B cell (primary cell): ENCODE measurements around the gene ZFP1. TPM values are rescaled to one million over a fixed set of nuclear protein-coding genes. Genes with fewer than 3 reads are reported as not detected.

Source experiments
- ATAC-seq: fragments of 200-7000 bp; cut with Tn5 transposase; one replicate; pipeline ENCODE4 v1.10.0; 2021; ENCODE audit warnings: low read depth, mild to moderate bottlenecking, moderate number of reproducible peaks, moderate library complexity
- CTCF ChIA-PET: fragments of 350-600 bp; sonication (Branson Sonifier 250); formaldehyde crosslinking; loops from one replicate; lab custom pipeline; 2021; ENCODE audit warnings: antibody characterized with exemption, inconsistent platforms; lab: Charles Lee
- POLR2A ChIA-PET: fragments of 350-600 bp; sonication (Branson Sonifier 250); formaldehyde crosslinking; loops from one replicate; lab custom pipeline; 2021; ENCODE audit warnings: antibody characterized with exemption; lab: Charles Lee
- DNase-seq: peaks from one replicate; pipeline ENCODE4 v3.0.0; 2013
- H2AFZ ChIP-seq: 2 replicates; pipeline ENCODE4 v1.6.1; 2012; ENCODE audit warnings: mild to moderate bottlenecking, low read depth, low read length; ENCODE audit not compliant: insufficient read depth, poor library complexity, severe bottlenecking
- H3K27ac ChIP-seq, 2 donors: 1 replicate in 1 of 2; 2 replicates in 1 of 2; pipeline ENCODE4 v1.5.1; 2012 to 2013; ENCODE audit warnings: low read length in 2 of 2, mild to moderate bottlenecking in 2 of 2, moderate library complexity in 1 of 2
- H3K27me3 ChIP-seq, 4 experiments: fragments of 200-600 bp in 1 of 4; sonication (generic) in 1 of 4; replicated peaks in 1 of 4; 1 replicate in 2 of 4; 2 replicates in 2 of 4; pipeline versions ENCODE4 v1.6.1 to v1.7.0; 2013 to 2016; ENCODE audit warnings: low read length in 3 of 4, mild to moderate bottlenecking in 2 of 4, mixed read lengths in 1 of 4, moderate library complexity in 1 of 4; ENCODE audit not compliant: insufficient read depth in 4 of 4, control insufficient read depth in 3 of 4; ENCODE audit errors: control extremely low read depth in 1 of 4
- H3K36me3 ChIP-seq, 2 experiments: replicated peaks in 1 of 2; 1 replicate in 1 of 2; 2 replicates in 1 of 2; pipeline versions ENCODE4 v1.6.1 to v1.7.1; 2013; ENCODE audit warnings: low read length in 1 of 2; ENCODE audit not compliant: insufficient read depth in 2 of 2, control insufficient read depth in 1 of 2; ENCODE audit errors: control extremely low read depth in 1 of 2, extremely low read depth in 1 of 2
- H3K4me1 ChIP-seq, 2 donors: fragments of 200-600 bp in 1 of 2; sonication (generic) in 1 of 2; 1 replicate in 1 of 2; 2 replicates in 1 of 2; pipeline versions ENCODE4 v1.5.1 to v1.6.1; 2013 to 2017; ENCODE audit warnings: low read length in 2 of 2; ENCODE audit not compliant: control insufficient read depth in 2 of 2, insufficient read depth in 2 of 2
- H3K4me2 ChIP-seq: replicated peaks from 2 replicates; pipeline ENCODE3; 2012; ENCODE audit warnings: mild to moderate bottlenecking, low read depth, low read length; ENCODE audit not compliant: poor library complexity, severe bottlenecking
- H3K4me3 ChIP-seq, 5 experiments: fragments of 200-600 bp in 1 of 5; sonication (generic) in 1 of 5; 1 replicate in 3 of 5; 2 replicates in 2 of 5; pipeline versions ENCODE4 v1.5.1 to v1.7.0; 2011 to 2016; ENCODE audit warnings: low read length in 4 of 5, mild to moderate bottlenecking in 4 of 5, low read depth in 2 of 5, control low read depth in 1 of 5, moderate library complexity in 1 of 5; ENCODE audit not compliant: insufficient read depth in 1 of 5; ENCODE audit errors: control extremely low read depth in 1 of 5, extremely low read depth in 1 of 5
- H3K79me2 ChIP-seq: fragments of 200-600 bp; sonication (generic); one replicate; pipeline ENCODE4 v1.6.0; 2016; ENCODE audit warnings: low read length; ENCODE audit not compliant: control insufficient read depth, insufficient read depth
- H3K9ac ChIP-seq: fragments of 200-600 bp; sonication (generic); 2 replicates; pipeline ENCODE4 v1.6.1; 2017; ENCODE audit warnings: mild to moderate bottlenecking, low read length, moderate library complexity
- H3K9me3 ChIP-seq, 3 donors: one replicate each; pipeline versions ENCODE4 v1.6.1 to v1.7.1; 2013; ENCODE audit warnings: low read length in 2 of 3; ENCODE audit not compliant: control insufficient read depth in 2 of 3, insufficient read depth in 1 of 3; ENCODE audit errors: control extremely low read depth in 1 of 3
- H4K20me1 ChIP-seq: 2 replicates; pipeline ENCODE4 v1.6.0; 2012; ENCODE audit warnings: mild to moderate bottlenecking, low read length; ENCODE audit not compliant: insufficient read depth, control insufficient read depth, poor library complexity, severe bottlenecking
- H3K27ac Mint-ChIP-seq: one replicate; pipeline ENCODE4 v1.8.0; 2021; ENCODE audit warnings: mixed read lengths
- H3K27me3 Mint-ChIP-seq: one replicate; pipeline ENCODE4 v1.8.0; 2021; ENCODE audit warnings: mixed read lengths
- H3K4me1 Mint-ChIP-seq: one replicate; pipeline ENCODE4 v1.8.0; 2021; ENCODE audit warnings: mixed read lengths
- H3K4me3 Mint-ChIP-seq: one replicate; pipeline ENCODE4 v1.8.0; 2021; ENCODE audit warnings: mixed read lengths
- H3K9me3 Mint-ChIP-seq: one replicate; pipeline ENCODE4 v1.8.0; 2022; ENCODE audit warnings: mixed read lengths; ENCODE audit not compliant: insufficient read depth
- CTCF ChIP-seq: fragments of 200-600 bp; IDR thresholded peaks from one replicate; pipeline ENCODE4 v1.8.0; 2022; ENCODE audit warnings: antibody characterized with exemption, mild to moderate bottlenecking
- EZH2 ChIP-seq: IDR thresholded peaks from 2 replicates; pipeline ENCODE4 v1.6.1; 2012; ENCODE audit warnings: borderline replicate concordance, low read depth, mild to moderate bottlenecking, moderate library complexity, low read length; ENCODE audit not compliant: insufficient read depth, poor library complexity, severe bottlenecking
- WGBS: methylation state at CpG from one replicate; pipeline ENCODE4 v1.1.5; 2013; ENCODE audit warnings: missing lambda C conversion rate; ENCODE audit not compliant: insufficient coverage; 5-methylcytosine and 5-hydroxymethylcytosine counted together
- intact Hi-C: fragments of 100-400 bp; cut with micrococcal nuclease; formaldehyde crosslinking; loops from one replicate; pipeline ENCODE4 v1.10.0; 2022
- polyA plus RNA-seq: library from polyadenylated mRNA; depleted of rRNA; stranded (reverse); fragments of >200 nt; gene quantifications from 2 replicates; pipeline ENCODE4 v1.2.3, GENCODE V29; 2012
- total RNA-seq, 2 donors: library from RNA; stranded (reverse); fragments of 120-200 nt in 1 of 2; gene quantifications; 1 replicate in 1 of 2; 2 replicates in 1 of 2; pipeline versions ENCODE4 v1.2.3 to v1.2.4, GENCODE V29; 2013 to 2022

Gene ZFP1
- total and polyA plus RNA-seq, 2 donors (not counting 1 experiment from before 2014, with no cell fraction given): 3.4 to 13.4 TPM

GRCh38 chr16:75139498-75139897, 8.8 kb upstream of the ZFP1 start:
- Histone ChIP-seq H3K36me3 (no peaks in the 10 kb centered on the region), H3K4me2 (no peak overlapping the region), H4K20me1 (no peaks in the 10 kb centered on the region), H3K27ac (no peak overlapping the region), H3K4me3 (no peak overlapping the region), H3K9me3 (peaks cover 0 to 3% (median 0%) of the 10 kb centered on the region in 3 donors), H3K79me2 (no peaks in the 10 kb centered on the region), H2AFZ (no peak overlapping the region), H3K9ac (no peak overlapping the region), H3K4me1 (peaks cover 4 to 6% of the 10 kb centered on the region in 2 donors), H3K27me3 (peaks cover 0 to 8% (median 0%) of the 10 kb centered on the region in 4 experiments)
- POLR2A ChIA-PET: no interaction called here
- Mint-ChIP-seq H3K27me3 (peaks cover 11% of the 10 kb centered on the region), H3K27ac (no peak overlapping the region), H3K9me3 (peaks cover 2% of the 10 kb centered on the region), H3K4me1 (peaks cover 9% of the 10 kb centered on the region), H3K4me3 (no peak overlapping the region)
- ATAC-seq (no peak), DNase-seq (no peak)
- CTCF ChIA-PET: no interaction called here
- intact Hi-C loops: no loop called here
- TF ChIP-seq CTCF (no peak), EZH2 (no peak)
- WGBS: no CpG with 5 or more reads among the region's 5 CpGs

GRCh38 chr16:75143941-75144340, 4.4 kb upstream of the ZFP1 start:
- ATAC-seq: no peak
- Histone ChIP-seq H3K79me2 (no peaks in the 10 kb centered on the region), H3K27ac (no peak overlapping the region), H3K9me3 (peaks cover 0 to 13% (median 0%) of the 10 kb centered on the region in 3 donors), H3K36me3 (no peaks in the 10 kb centered on the region), H4K20me1 (no peaks in the 10 kb centered on the region), H3K4me1 (peaks cover 0 to under 1% of the 10 kb centered on the region in 2 donors), H3K4me3 (no peak overlapping the region), H2AFZ (no peak overlapping the region), H3K27me3 (peaks cover 0 to 2% (median under 1%) of the 10 kb centered on the region in 4 experiments), H3K4me2 (no peak overlapping the region), H3K9ac (no peak overlapping the region)
- ChIA-PET POLR2A (no interaction called here), CTCF (interaction anchor here (0.6 kb wide), 1 partner anchor 156 kb away, joined by 3 read pairs; no protein-coding TSS in a partner anchor)
- no peak for TF ChIP-seq EZH2
- TF ChIP-seq CTCF: no peak
- WGBS: 80% methylated on average over 1 of the region's 6 CpGs
- H3K9me3 Mint-ChIP-seq: peaks cover 2% of the 10 kb centered on the region
- no peak overlapping the region for H3K4me3 Mint-ChIP-seq
- peaks cover 9% of the 10 kb centered on the region for H3K4me1 Mint-ChIP-seq
- H3K27me3 Mint-ChIP-seq: peaks cover 4% of the 10 kb centered on the region
- intact Hi-C loops: loop anchor here (10.0 kb wide), 1 partner anchor 849 kb away; the partner anchor contains the start of gene PSMD7
- no peak for DNase-seq
- H3K27ac Mint-ChIP-seq: no peak overlapping the region
